Endothelial cell (in vitro differentiated cells): Measurements from ENCODE around the gene FMNL3. TPM values are rescaled to one million over a fixed set of nuclear protein-coding genes. Genes with fewer than 3 reads are reported as not detected.

Experiments used
- DNase-seq: peaks from one replicate; pipeline ENCODE4 v3.0.0; 2021; ENCODE audit warnings: low spot score
- H3K27ac Mint-ChIP-seq: one replicate; pipeline ENCODE4 v1.8.0; 2021; ENCODE audit warnings: mixed read lengths, inconsistent platforms; ENCODE audit not compliant: unreplicated experiment
- H3K27me3 Mint-ChIP-seq: one replicate; pipeline ENCODE4 v1.8.0; 2021; ENCODE audit warnings: mild to moderate bottlenecking, moderate library complexity, mixed read lengths, inconsistent platforms; ENCODE audit not compliant: unreplicated experiment
- H3K36me3 Mint-ChIP-seq: one replicate; pipeline ENCODE4 v1.8.0; 2021; ENCODE audit warnings: mild to moderate bottlenecking, low read depth, mixed read lengths, inconsistent platforms; ENCODE audit not compliant: unreplicated experiment
- H3K4me1 Mint-ChIP-seq: one replicate; pipeline ENCODE4 v1.8.0; 2021; ENCODE audit warnings: mild to moderate bottlenecking, mixed read lengths, inconsistent platforms; ENCODE audit not compliant: unreplicated experiment
- H3K4me3 Mint-ChIP-seq: one replicate; pipeline ENCODE4 v1.8.0; 2021; ENCODE audit warnings: mild to moderate bottlenecking, mixed read lengths, inconsistent platforms; ENCODE audit not compliant: unreplicated experiment
- H3K9me3 Mint-ChIP-seq: one replicate; pipeline ENCODE4 v1.8.0; 2021; ENCODE audit warnings: mixed read lengths, inconsistent platforms; ENCODE audit not compliant: unreplicated experiment
- total RNA-seq: library from RNA; stranded (reverse); fragmentation: NEBNext Ultra II Directional; extraction: Animal tissue kit (Norgen Biotek cat#: 25700); gene quantifications from one replicate; pipeline ENCODE4 v1.2.1, GENCODE V29; 2021; ENCODE audit not compliant: unreplicated experiment
- TF ChIP-seq, protein P1 (sequence below): fragments of 200-600 bp; sonication (generic); IDR thresholded peaks from one replicate; pipeline ENCODE4 v1.5.0; 2021; ENCODE audit warnings: antibody characterized with exemption; ENCODE audit not compliant: unreplicated experiment

FMNL3 gene
- total RNA-seq, 1 donor from 2014 or later, result 194 TPM

- peak overlapping the region; percentile 44 for H3K27ac Mint-ChIP-seq
- TF ChIP-seq, protein P1, sequence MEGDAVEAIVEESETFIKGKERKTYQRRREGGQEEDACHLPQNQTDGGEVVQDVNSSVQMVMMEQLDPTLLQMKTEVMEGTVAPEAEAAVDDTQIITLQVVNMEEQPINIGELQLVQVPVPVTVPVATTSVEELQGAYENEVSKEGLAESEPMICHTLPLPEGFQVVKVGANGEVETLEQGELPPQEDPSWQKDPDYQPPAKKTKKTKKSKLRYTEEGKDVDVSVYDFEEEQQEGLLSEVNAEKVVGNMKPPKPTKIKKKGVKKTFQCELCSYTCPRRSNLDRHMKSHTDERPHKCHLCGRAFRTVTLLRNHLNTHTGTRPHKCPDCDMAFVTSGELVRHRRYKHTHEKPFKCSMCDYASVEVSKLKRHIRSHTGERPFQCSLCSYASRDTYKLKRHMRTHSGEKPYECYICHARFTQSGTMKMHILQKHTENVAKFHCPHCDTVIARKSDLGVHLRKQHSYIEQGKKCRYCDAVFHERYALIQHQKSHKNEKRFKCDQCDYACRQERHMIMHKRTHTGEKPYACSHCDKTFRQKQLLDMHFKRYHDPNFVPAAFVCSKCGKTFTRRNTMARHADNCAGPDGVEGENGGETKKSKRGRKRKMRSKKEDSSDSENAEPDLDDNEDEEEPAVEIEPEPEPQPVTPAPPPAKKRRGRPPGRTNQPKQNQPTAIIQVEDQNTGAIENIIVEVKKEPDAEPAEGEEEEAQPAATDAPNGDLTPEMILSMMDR, result no peak
- peak overlapping the region; percentile 80 for H3K4me3 Mint-ChIP-seq
- DNase-seq, result no peak
- H3K36me3 Mint-ChIP-seq, result peaks cover 76% of the 10 kb centered on the region
- H3K9me3 Mint-ChIP-seq, result no peaks in the 10 kb centered on the region
- H3K27me3 Mint-ChIP-seq, result peaks cover 42% of the 10 kb centered on the region
- peaks cover 73% of the 10 kb centered on the region for H3K4me1 Mint-ChIP-seq
These were observed 57.3 kb downstream of the FMNL3 start for GRCh38 chr12:49649892-49650291.

DNA sequence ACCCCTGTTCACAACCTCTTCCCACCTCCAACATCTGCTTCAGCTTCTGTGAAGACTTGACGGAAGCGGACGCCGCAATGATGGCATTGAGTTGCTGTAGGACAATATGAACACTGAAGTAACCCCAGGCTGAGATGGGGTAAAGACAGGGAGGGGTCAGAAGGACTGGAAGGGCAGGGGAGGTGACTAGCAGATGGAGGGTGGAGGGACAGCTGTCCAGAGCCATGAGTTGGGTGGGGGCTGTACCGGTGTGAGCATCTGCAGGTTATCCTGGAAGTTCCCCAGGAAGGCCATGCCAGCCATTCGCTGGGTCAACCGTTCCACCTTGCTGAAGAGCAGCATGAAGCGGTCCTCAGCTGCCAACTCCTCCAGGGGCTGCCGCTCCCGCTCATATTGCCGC lies 57.8 kb downstream of the FMNL3 start:
- Mint-ChIP-seq H3K4me1 (peaks cover 73% of the 10 kb centered on the region), H3K27me3 (peaks cover 39% of the 10 kb centered on the region), H3K27ac (peak overlapping the region; percentile 95), H3K36me3 (peaks cover 76% of the 10 kb centered on the region), H3K9me3 (no peaks in the 10 kb centered on the region), H3K4me3 (peak overlapping the region; percentile 47)
- no peak for DNase-seq
- TF ChIP-seq, protein P1, result no peak

DNA sequence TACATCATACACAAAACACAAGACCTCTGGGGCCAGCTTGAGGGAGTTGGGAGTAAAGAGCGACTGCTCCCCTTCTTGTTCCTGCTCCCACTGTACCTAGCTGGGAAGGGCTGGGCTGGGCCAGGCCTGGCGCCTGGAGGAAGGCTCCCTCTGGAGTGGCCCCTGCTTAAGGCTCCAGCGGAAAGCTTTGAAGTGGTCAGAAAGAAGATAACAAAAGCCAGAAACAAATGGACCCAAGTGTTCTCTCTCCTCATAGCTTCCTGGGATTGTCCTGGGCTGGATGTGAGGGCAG lies 58.5 kb downstream of the FMNL3 start:
- Mint-ChIP-seq H3K4me3 (peak overlapping the region; percentile 67), H3K27ac (peak overlapping the region; percentile 95), H3K27me3 (peaks cover 39% of the 10 kb centered on the region), H3K9me3 (no peaks in the 10 kb centered on the region), H3K36me3 (peaks cover 76% of the 10 kb centered on the region), H3K4me1 (peaks cover 72% of the 10 kb centered on the region)
- no peak for DNase-seq
- TF ChIP-seq, protein P1, result no peak

DNA sequence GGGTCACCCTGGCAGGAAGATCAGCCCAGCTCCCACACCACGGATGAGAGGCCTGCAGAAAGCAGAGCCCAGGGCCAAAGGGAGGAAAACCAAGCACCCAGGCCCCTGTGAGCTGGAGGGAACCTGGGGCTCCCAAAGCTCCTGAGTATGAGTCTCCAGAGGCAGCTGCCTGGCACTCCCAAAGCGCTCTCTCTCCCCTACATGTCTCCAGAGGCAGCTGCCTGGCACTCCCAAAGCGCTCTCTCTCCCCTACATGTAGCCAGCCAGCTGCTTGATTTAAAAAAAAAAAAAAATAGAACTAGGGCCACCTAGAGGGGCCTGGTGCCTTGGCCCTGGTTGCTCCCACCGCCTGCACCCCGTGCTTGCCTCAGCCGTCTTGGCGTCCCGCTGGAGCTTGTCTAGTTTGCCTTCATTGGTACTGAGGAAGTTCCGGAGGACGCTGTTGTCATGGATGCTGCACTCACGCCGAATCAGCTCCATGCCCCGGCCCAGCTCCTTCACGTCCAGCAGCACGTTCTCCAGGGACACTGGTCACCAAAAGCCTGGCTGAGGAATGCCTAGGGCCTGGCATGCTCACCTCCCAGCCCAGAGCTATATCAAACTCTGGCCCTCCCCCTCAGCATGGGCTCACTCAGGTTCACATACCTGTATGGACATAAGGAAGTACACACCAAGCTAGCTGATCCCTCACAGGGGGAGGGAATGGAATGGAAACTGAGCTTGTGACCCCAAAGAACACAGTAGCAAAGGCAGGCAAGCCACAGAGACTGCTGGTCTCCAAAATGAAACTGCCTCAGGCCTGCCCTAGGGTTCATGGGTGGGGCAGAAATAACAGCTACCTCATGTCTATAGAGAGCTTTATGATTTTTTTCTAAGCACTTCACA lies 59.1 kb downstream of the FMNL3 start:
- H3K27me3 Mint-ChIP-seq, result peaks cover 39% of the 10 kb centered on the region
- no peaks in the 10 kb centered on the region for H3K9me3 Mint-ChIP-seq
- H3K4me3 Mint-ChIP-seq, result peak overlapping the region; percentile 83
- H3K27ac Mint-ChIP-seq, result peak overlapping the region; percentile 95
- TF ChIP-seq, protein P1, result no peak
- peaks cover 73% of the 10 kb centered on the region for H3K4me1 Mint-ChIP-seq
- no peak for DNase-seq
- H3K36me3 Mint-ChIP-seq, result peaks cover 75% of the 10 kb centered on the region

GRCh38 chr12:49646871-49647654 lies 60.1 kb downstream of the FMNL3 start:
- peak overlapping the region; percentile 95 for H3K27ac Mint-ChIP-seq
- peak overlapping the region; percentile 83 for H3K4me3 Mint-ChIP-seq
- H3K27me3 Mint-ChIP-seq, result peaks cover 34% of the 10 kb centered on the region
- peaks cover 66% of the 10 kb centered on the region for H3K4me1 Mint-ChIP-seq
- peaks cover 65% of the 10 kb centered on the region for H3K36me3 Mint-ChIP-seq
- TF ChIP-seq, protein P1, result no peak
- DNase-seq, result no peak
- H3K9me3 Mint-ChIP-seq, result no peaks in the 10 kb centered on the region
